Neural cell (in vitro differentiated cells): ENCODE measurements around the gene SLK. TPM values are rescaled to one million over a fixed set of nuclear protein-coding genes. Genes with fewer than 3 reads are reported as not detected.

ENCODE experiments used
- H2AFZ ChIP-seq: fragments of 200-600, 300-800 bp; sonication (generic), shearing (Covaris generic); 2 replicates; pipeline ENCODE4 v1.6.0; 2014; ENCODE audit warnings: low read depth, mild to moderate bottlenecking, antibody characterized with exemption, low read length, moderate library complexity
- H3F3A ChIP-seq: fragments of 200-600 bp; shearing (Covaris generic); 2 replicates; pipeline ENCODE4 v1.6.1; 2016; ENCODE audit warnings: mild to moderate bottlenecking, moderate library complexity, mixed read lengths, antibody characterized with exemption, low read length; ENCODE audit not compliant: insufficient read depth, poor library complexity, severe bottlenecking
- H3K27ac ChIP-seq: fragments of 200-600, 300-800 bp; sonication (generic), shearing (Covaris generic); 2 replicates; pipeline ENCODE4 v1.5.1; 2014; ENCODE audit warnings: mild to moderate bottlenecking, low read length, moderate library complexity
- H3K27me3 ChIP-seq: fragments of 300-800, 200-600 bp; sonication (generic), shearing (Covaris generic); 2 replicates; pipeline ENCODE4 v1.6.0; 2014; ENCODE audit warnings: mild to moderate bottlenecking, low read depth, low read length, moderate library complexity; ENCODE audit not compliant: insufficient read depth
- H3K36me3 ChIP-seq: fragments of 300-800, 200-600 bp; sonication (generic), shearing (Covaris generic); 2 replicates; pipeline ENCODE4 v1.5.1; 2014; ENCODE audit warnings: mild to moderate bottlenecking, antibody characterized with exemption, low read length, moderate library complexity; ENCODE audit not compliant: insufficient read depth
- H3K4me2 ChIP-seq: fragments of 300-800, 200-600 bp; sonication (generic), shearing (Covaris generic); 2 replicates; pipeline ENCODE4 v1.6.0; 2014; ENCODE audit warnings: mild to moderate bottlenecking, low read length
- H3K4me3 ChIP-seq: fragments of 300-800, 200-600 bp; sonication (generic), shearing (Covaris generic); 2 replicates; pipeline ENCODE4 v1.5.1; 2014; ENCODE audit warnings: mild to moderate bottlenecking, low read length, moderate library complexity
- H3K79me2 ChIP-seq: fragments of 200-600 bp; shearing (Covaris generic); replicated peaks from 2 replicates; pipeline ENCODE4 v1.6.0; 2014; ENCODE audit warnings: mild to moderate bottlenecking, low read length, moderate library complexity; ENCODE audit not compliant: insufficient read depth
- H3K9ac ChIP-seq: fragments of 300-800, 200-600 bp; sonication (generic), shearing (Covaris generic); 2 replicates; pipeline ENCODE4 v1.6.1; 2016; ENCODE audit warnings: mild to moderate bottlenecking, low read length, mixed read lengths
- H3K9me2 ChIP-seq: fragments of 200-600 bp; shearing (Covaris generic); 2 replicates; pipeline ENCODE4 v1.6.1; 2016; ENCODE audit warnings: mild to moderate bottlenecking, low read length, mixed read lengths; ENCODE audit not compliant: insufficient read depth
- H3K9me3 ChIP-seq: fragments of 200-600, 300-800 bp; sonication (generic), shearing (Covaris generic); 2 replicates; pipeline ENCODE4 v1.6.1; 2016; ENCODE audit warnings: mild to moderate bottlenecking, mixed run types, low read length, moderate library complexity, mixed read lengths
- H4K20me1 ChIP-seq: fragments of 200-600 bp; shearing (Covaris generic); 2 replicates; pipeline ENCODE4 v1.6.1; 2016; ENCODE audit warnings: mild to moderate bottlenecking, mixed run types; ENCODE audit not compliant: insufficient read depth
- EP300 ChIP-seq: fragments of 450-650 bp; conservative IDR thresholded peaks from 2 replicates; pipeline ENCODE4 v1.6.1; 2014; ENCODE audit warnings: antibody characterized with exemption, mild to moderate bottlenecking, moderate library complexity; ENCODE audit not compliant: poor library complexity, severe bottlenecking
- EZH2 ChIP-seq: fragments of 200-600, 300-800 bp; shearing (Covaris generic), sonication (generic); IDR thresholded peaks from 2 replicates; pipeline ENCODE4 v1.6.1; 2014; ENCODE audit warnings: antibody characterized with exemption, low read length, borderline replicate concordance, mild to moderate bottlenecking; ENCODE audit not compliant: insufficient read depth, poor library complexity, severe bottlenecking
- MXI1 ChIP-seq: fragments of 450-650 bp; conservative IDR thresholded peaks from 2 replicates; pipeline ENCODE4 v1.6.1; 2014; ENCODE audit warnings: antibody characterized with exemption, mild to moderate bottlenecking; ENCODE audit not compliant: poor library complexity, severe bottlenecking
- POLR2AphosphoS5 ChIP-seq: IDR thresholded peaks from 2 replicates; pipeline ENCODE4 v1.6.1; 2012
- RAD21 ChIP-seq: fragments of 450-650 bp; conservative IDR thresholded peaks from 2 replicates; pipeline ENCODE4 v1.6.1; 2014; ENCODE audit warnings: antibody characterized with exemption, mild to moderate bottlenecking, moderate library complexity
- REST ChIP-seq: IDR thresholded peaks from 2 replicates; pipeline ENCODE4 v1.6.1; 2012; ENCODE audit warnings: borderline replicate concordance
- SMC3 ChIP-seq: fragments of 450-650 bp; conservative IDR thresholded peaks from 2 replicates; pipeline ENCODE4 v1.6.1; 2014; ENCODE audit warnings: antibody characterized with exemption, mild to moderate bottlenecking, moderate library complexity; ENCODE audit not compliant: poor library complexity
- TAF1 ChIP-seq: IDR thresholded peaks from 2 replicates; pipeline ENCODE4 v1.6.1; 2012; ENCODE audit warnings: low read depth
- polyA plus RNA-seq: library from polyadenylated mRNA; depleted of rRNA; stranded (reverse); fragments of >200 nt; gene quantifications from 2 replicates; pipeline ENCODE4 v1.2.3, GENCODE V29; 2014
- TF ChIP-seq, protein P1 (sequence below): fragments of 450-650 bp; IDR thresholded peaks from 2 replicates; pipeline ENCODE4 v1.5.1; 2014; ENCODE audit warnings: antibody characterized with exemption, mild to moderate bottlenecking, moderate library complexity; ENCODE audit not compliant: poor library complexity, severe bottlenecking

Gene SLK
- polyA plus RNA-seq, 1 donor from 2014 or later, result 23.7 TPM

DNA sequence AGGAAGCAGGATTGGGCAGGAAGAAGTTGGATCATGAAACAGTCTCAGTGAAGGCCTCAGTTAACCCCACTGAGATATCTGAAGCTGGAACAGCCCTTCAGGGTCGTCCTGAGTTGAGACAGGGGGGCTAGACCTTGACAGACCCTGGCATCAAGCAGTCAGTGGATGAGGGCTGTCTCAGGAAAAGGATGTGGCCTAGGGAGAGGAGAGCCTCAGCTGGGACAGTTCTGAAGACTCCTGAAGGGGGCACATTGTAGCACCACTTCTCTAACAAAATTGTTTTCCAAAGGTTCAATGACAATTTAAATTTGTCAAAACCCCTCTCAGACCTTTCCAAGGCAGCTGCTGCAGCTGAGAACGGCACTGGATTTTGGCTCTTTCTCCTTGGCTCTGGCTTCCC lies 15.8 kb upstream of the SLK start:
- Histone ChIP-seq H3K9me3 (no peaks in the 10 kb centered on the region), H3K27me3 (no peaks in the 10 kb centered on the region), H3K4me3 (no peak overlapping the region), H3K36me3 (no peaks in the 10 kb centered on the region), H3K27ac (no peak overlapping the region), H3K9me2 (no peaks in the 10 kb centered on the region), H3K4me2 (no peak overlapping the region), H3K79me2 (no peaks in the 10 kb centered on the region), H4K20me1 (no peaks in the 10 kb centered on the region), H3F3A (no peaks in the 10 kb centered on the region), H3K9ac (no peak overlapping the region), H2AFZ (no peak overlapping the region)
- no peak for TF ChIP-seq EP300

- Histone ChIP-seq H2AFZ (no peak overlapping the region), H3K36me3 (no peaks in the 10 kb centered on the region), H3K4me2 (no peak overlapping the region), H3K27ac (no peak overlapping the region), H3K9me3 (no peaks in the 10 kb centered on the region), H3K79me2 (no peaks in the 10 kb centered on the region), H4K20me1 (no peaks in the 10 kb centered on the region), H3K9ac (no peak overlapping the region), H3K4me3 (no peak overlapping the region), H3K27me3 (no peaks in the 10 kb centered on the region), H3F3A (no peaks in the 10 kb centered on the region), H3K9me2 (no peaks in the 10 kb centered on the region)
- no peak for TF ChIP-seq TAF1
- no peak for TF ChIP-seq SMC3
- TF ChIP-seq, protein P1, sequence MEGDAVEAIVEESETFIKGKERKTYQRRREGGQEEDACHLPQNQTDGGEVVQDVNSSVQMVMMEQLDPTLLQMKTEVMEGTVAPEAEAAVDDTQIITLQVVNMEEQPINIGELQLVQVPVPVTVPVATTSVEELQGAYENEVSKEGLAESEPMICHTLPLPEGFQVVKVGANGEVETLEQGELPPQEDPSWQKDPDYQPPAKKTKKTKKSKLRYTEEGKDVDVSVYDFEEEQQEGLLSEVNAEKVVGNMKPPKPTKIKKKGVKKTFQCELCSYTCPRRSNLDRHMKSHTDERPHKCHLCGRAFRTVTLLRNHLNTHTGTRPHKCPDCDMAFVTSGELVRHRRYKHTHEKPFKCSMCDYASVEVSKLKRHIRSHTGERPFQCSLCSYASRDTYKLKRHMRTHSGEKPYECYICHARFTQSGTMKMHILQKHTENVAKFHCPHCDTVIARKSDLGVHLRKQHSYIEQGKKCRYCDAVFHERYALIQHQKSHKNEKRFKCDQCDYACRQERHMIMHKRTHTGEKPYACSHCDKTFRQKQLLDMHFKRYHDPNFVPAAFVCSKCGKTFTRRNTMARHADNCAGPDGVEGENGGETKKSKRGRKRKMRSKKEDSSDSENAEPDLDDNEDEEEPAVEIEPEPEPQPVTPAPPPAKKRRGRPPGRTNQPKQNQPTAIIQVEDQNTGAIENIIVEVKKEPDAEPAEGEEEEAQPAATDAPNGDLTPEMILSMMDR, result no peak
- no peak for TF ChIP-seq RAD21
- no peak for TF ChIP-seq EP300
- TF ChIP-seq POLR2AphosphoS5, result no peak
- TF ChIP-seq REST, result no peak
- TF ChIP-seq EZH2, result no peak
- no peak for TF ChIP-seq MXI1
These were observed 15.0 kb upstream of the SLK start for GRCh38 chr10:103951942-103952341.

GRCh38 chr10:103954543-103954942 lies 12.4 kb upstream of the SLK start:
- no peaks in the 10 kb centered on the region for H3K79me2 ChIP-seq
- no peaks in the 10 kb centered on the region for H4K20me1 ChIP-seq
- H3K9me2 ChIP-seq, result no peaks in the 10 kb centered on the region
- H3F3A ChIP-seq, result no peaks in the 10 kb centered on the region
- H3K27ac ChIP-seq, result no peak overlapping the region
- no peak overlapping the region for H3K4me3 ChIP-seq
- TF ChIP-seq POLR2AphosphoS5 (no peak), MXI1 (no peak), REST (no peak), EZH2 (no peak), SMC3 (no peak), EP300 (no peak), TAF1 (no peak), RAD21 (no peak)
- TF ChIP-seq, protein P1, result no peak
- H3K9ac ChIP-seq, result no peak overlapping the region
- no peaks in the 10 kb centered on the region for H3K36me3 ChIP-seq
- H2AFZ ChIP-seq, result no peak overlapping the region
- H3K27me3 ChIP-seq, result no peaks in the 10 kb centered on the region
- no peak overlapping the region for H3K4me2 ChIP-seq
- no peaks in the 10 kb centered on the region for H3K9me3 ChIP-seq
